PFSK-1 (cell line): Measurements from ENCODE around the gene EFEMP2.

Experiments used
- POLR2AphosphoS5 ChIP-seq: IDR thresholded peaks from 2 replicates; pipeline ENCODE4 v1.6.1; 2012; ENCODE audit warnings: low read depth, mild to moderate bottlenecking, control low read depth, low read length, moderate library complexity
- REST ChIP-seq, 2 experiments: IDR thresholded peaks; 2 replicates each; pipeline versions ENCODE4 v1.6.1 to v1.8.0; 2011 to 2012; ENCODE audit warnings: low read depth in 2 of 2, low read length in 2 of 2, control low read depth in 1 of 2, inconsistent platforms in 1 of 2, mild to moderate bottlenecking in 1 of 2, moderate library complexity in 1 of 2; ENCODE audit not compliant: insufficient read depth in 1 of 2
- SIN3A ChIP-seq: IDR thresholded peaks from 2 replicates; pipeline ENCODE4 v1.6.1; 2012; ENCODE audit warnings: mild to moderate bottlenecking, low read length, moderate library complexity, borderline replicate concordance; ENCODE audit not compliant: insufficient read depth
- TAF1 ChIP-seq: IDR thresholded peaks from 2 replicates; pipeline ENCODE4 v1.6.1; 2012; ENCODE audit warnings: low read length, control low read depth, borderline replicate concordance; ENCODE audit not compliant: insufficient read depth

- TF ChIP-seq TAF1 (no peak), POLR2AphosphoS5 (no peak), REST (IDR thresholded peaks at IDR 0.05; ENCODE audit: insufficient read depth in 1 of 2, low read depth in 2 of 2, low read length in 2 of 2) (no peak), SIN3A (no peak)
These were observed 16.7 kb downstream of the EFEMP2 start for GRCh38 chr11:65855927-65856363.
